ENCODE data around the gene RAPGEFL1. TPM values are rescaled to one million over a fixed set of nuclear protein-coding genes. Genes with fewer than 3 reads are reported as not detected.
"Not testable (repeated sequence)": the region's sequence is repeated elsewhere in the genome, so short reads cannot be mapped to it uniquely, and the experiment has no call there.

The RAPGEFL1 gene
- total RNA-seq, 2 donors from 2014 or later, result 14.2 to 25.1 TPM

GRCh38 chr17:40197550-40197949 is 20.3 kb downstream of the RAPGEFL1 start:
- Histone ChIP-seq H3K27ac (no peak overlapping the region), H3K36me3 (no peaks in the 10 kb centered on the region), H3K27me3 (replicated peaks; ENCODE audit: insufficient read depth) (no peaks in the 10 kb centered on the region), H3K4me1 (replicated peaks) (no peaks in the 10 kb centered on the region), H3K9me3 (no peaks in the 10 kb centered on the region), H3K4me3 (no peak overlapping the region)
- intact Hi-C loops (cut with DNase I), result no loop called here
- DNase-seq (ENCODE audit: low spot score), result no peak
- TF ChIP-seq POLR2A (IDR thresholded peaks at IDR 0.05) (no peak), POLR2AphosphoS5 (IDR thresholded peaks at IDR 0.05) (no peak)
- TF ChIP-seq, protein P1, sequence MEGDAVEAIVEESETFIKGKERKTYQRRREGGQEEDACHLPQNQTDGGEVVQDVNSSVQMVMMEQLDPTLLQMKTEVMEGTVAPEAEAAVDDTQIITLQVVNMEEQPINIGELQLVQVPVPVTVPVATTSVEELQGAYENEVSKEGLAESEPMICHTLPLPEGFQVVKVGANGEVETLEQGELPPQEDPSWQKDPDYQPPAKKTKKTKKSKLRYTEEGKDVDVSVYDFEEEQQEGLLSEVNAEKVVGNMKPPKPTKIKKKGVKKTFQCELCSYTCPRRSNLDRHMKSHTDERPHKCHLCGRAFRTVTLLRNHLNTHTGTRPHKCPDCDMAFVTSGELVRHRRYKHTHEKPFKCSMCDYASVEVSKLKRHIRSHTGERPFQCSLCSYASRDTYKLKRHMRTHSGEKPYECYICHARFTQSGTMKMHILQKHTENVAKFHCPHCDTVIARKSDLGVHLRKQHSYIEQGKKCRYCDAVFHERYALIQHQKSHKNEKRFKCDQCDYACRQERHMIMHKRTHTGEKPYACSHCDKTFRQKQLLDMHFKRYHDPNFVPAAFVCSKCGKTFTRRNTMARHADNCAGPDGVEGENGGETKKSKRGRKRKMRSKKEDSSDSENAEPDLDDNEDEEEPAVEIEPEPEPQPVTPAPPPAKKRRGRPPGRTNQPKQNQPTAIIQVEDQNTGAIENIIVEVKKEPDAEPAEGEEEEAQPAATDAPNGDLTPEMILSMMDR (IDR thresholded peaks at IDR 0.05), result no peak
- WGBS, result 80% methylated on average over 1 of the region's 1 CpG

- H3K27ac ChIP-seq; H3K27me3 ChIP-seq (replicated peaks; ENCODE audit: insufficient read depth); H3K4me1 ChIP-seq (replicated peaks); DNase-seq (ENCODE audit: low spot score); intact Hi-C loops (cut with DNase I); H3K4me3 ChIP-seq; H3K36me3 ChIP-seq; H3K9me3 ChIP-seq: not testable (repeated sequence)
- 68% methylated on average over 8 of the region's 8 CpGs for WGBS
These were observed 20.7 kb downstream of the RAPGEFL1 start for GRCh38 chr17:40197965-40198456.

DNA sequence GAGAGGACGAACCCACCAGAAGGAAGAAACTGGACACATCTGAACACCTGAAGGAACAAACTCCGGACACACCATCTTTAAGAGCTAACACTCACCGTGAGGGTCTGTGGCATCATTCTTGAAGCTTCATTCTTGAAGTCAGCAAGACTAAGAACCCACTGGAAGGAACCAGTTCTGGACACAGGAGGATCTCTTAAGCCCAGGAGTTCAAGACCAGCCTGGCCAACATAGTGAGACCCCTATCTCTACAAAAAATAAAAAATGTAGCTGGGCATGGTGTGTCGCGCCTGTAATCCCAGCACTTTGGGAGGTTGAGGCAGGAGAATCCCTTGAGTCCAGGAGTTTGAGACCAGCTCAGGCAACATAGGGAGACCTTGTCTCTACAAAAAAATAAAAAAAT is 21.3 kb downstream of the RAPGEFL1 start:
- Histone ChIP-seq H3K36me3 (no peaks in the 10 kb centered on the region), H3K4me1 (replicated peaks) (no peaks in the 10 kb centered on the region), H3K27ac (no peak overlapping the region), H3K9me3 (no peaks in the 10 kb centered on the region), H3K4me3 (no peak overlapping the region), H3K27me3 (replicated peaks; ENCODE audit: insufficient read depth) (no peaks in the 10 kb centered on the region)
- intact Hi-C loops (cut with DNase I), result no loop called here
- 86% methylated on average over 5 of the region's 5 CpGs for WGBS
- TF ChIP-seq POLR2AphosphoS5 (IDR thresholded peaks at IDR 0.05), result no peak
- TF ChIP-seq, protein P1 (IDR thresholded peaks at IDR 0.05), result no peak
- TF ChIP-seq POLR2A (IDR thresholded peaks at IDR 0.05), result no peak
- DNase-seq (ENCODE audit: low spot score), result no peak

DNA sequence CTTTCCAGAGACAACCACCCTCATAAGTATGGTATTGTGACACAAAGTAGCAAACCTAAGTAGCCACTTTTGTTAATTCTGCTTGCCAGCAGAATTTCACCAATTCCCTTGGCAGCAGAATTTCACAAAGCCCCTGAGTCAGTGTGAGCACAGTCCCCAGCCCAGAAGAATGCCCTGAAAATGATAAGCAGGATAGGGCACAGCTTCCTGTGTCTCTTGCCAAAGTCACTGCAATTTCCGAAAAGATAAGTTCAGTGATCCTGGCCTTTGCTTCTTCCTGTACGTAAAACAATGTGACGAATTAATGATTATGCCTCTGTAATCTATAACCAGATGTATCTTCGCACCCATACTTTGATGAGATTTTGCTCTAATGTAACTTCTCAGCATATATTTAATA is 25.9 kb downstream of the RAPGEFL1 start:
- intact Hi-C loops (cut with DNase I), result loop anchor here (2.0 to 5.0 kb wide), 2 partner anchors 88 to 154 kb away; no protein-coding TSS in a partner anchor
- H3K4me3 ChIP-seq, result no peak overlapping the region
- no peak for TF ChIP-seq POLR2A (IDR thresholded peaks at IDR 0.05)
- TF ChIP-seq, protein P1 (IDR thresholded peaks at IDR 0.05), result no peak
- TF ChIP-seq POLR2AphosphoS5 (IDR thresholded peaks at IDR 0.05), result no peak
- no peaks in the 10 kb centered on the region for H3K36me3 ChIP-seq
- 74% methylated on average over 4 of the region's 4 CpGs for WGBS
- no peak overlapping the region for H3K27ac ChIP-seq
- no peak for DNase-seq (ENCODE audit: low spot score)
- H3K27me3 ChIP-seq (replicated peaks; ENCODE audit: insufficient read depth), result no peaks in the 10 kb centered on the region
- H3K9me3 ChIP-seq, result no peaks in the 10 kb centered on the region
- H3K4me1 ChIP-seq (replicated peaks), result no peaks in the 10 kb centered on the region

- H3K27me3 ChIP-seq (replicated peaks; ENCODE audit: insufficient read depth); H3K36me3 ChIP-seq; intact Hi-C loops (cut with DNase I); H3K4me1 ChIP-seq (replicated peaks); DNase-seq (ENCODE audit: low spot score); H3K4me3 ChIP-seq; H3K27ac ChIP-seq; H3K9me3 ChIP-seq: not testable (repeated sequence)
- 89% methylated on average over 8 of the region's 8 CpGs for WGBS
These were observed 28.9 kb downstream of the RAPGEFL1 start for GRCh38 chr17:40206193-40206592.

DNA sequence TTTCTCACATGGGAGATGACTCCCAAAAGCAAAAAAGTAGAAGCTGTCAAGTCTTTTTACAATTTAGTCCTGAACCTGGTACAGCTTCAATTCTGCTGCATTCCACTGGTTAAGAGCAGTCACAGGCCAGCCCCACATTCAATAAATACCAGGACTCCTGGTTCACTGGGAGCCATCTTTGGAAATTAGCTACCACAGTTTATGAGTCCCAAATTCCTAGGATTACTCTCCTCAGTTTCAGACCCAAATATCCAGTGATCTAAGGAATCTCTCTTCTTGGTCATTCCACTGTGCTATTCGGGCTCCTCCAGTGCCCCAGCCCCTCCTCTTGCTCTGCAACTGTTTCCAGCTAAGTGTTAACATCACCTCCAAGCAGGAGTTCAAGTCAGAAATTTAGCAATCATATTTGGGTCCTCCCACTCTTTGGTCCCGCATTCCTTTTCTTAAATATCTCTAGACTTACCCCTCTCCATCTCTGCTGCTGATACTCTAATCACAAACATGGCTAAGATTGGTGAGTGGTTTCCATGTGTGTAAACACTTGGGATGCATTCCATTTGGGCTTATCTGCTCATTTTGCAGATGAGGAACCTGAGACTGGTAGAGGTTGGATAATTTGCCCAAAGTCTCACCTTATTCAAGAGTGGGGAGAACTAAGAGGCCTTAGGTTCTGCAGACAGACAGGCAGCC is 32.3 kb downstream of the RAPGEFL1 start:
- TF ChIP-seq POLR2AphosphoS5 (IDR thresholded peaks at IDR 0.05), result no peak
- TF ChIP-seq, protein P1 (IDR thresholded peaks at IDR 0.05), result no peak
- TF ChIP-seq POLR2A (IDR thresholded peaks at IDR 0.05), result no peak
- H3K27ac ChIP-seq, result no peak overlapping the region
- intact Hi-C loops (cut with DNase I), result no loop called here

DNA sequence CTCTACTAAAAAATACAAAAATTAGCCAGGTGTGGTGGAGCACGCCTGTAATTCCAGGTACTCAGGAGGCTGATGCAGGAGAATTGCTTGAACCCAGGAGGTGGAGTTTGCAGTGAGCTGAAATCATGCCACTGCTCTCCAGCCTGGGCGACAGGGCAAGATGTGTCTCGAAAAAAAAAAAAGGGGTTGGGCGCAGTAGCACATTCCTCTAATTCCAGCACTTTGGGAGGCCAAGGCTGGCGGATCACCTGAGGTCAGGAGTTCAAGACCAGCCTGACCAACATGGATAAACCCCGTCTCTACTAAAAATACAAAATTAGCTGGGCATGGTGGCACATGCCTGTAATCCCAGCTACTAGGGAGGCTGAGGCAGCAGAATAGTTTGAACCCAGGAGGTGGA is 36.6 kb downstream of the RAPGEFL1 start:
- H3K4me1 ChIP-seq (replicated peaks); DNase-seq (ENCODE audit: low spot score); H3K4me3 ChIP-seq; H3K27ac ChIP-seq; H3K36me3 ChIP-seq; H3K9me3 ChIP-seq; H3K27me3 ChIP-seq (replicated peaks; ENCODE audit: insufficient read depth); intact Hi-C loops (cut with DNase I): not testable (repeated sequence)
- 70% methylated on average over 6 of the region's 6 CpGs for WGBS

More for the DNA sequence above, 32.3 kb downstream of the RAPGEFL1 start:
- Histone ChIP-seq H3K4me1 (replicated peaks) (no peaks in the 10 kb centered on the region), H3K36me3 (no peaks in the 10 kb centered on the region), H3K27me3 (replicated peaks; ENCODE audit: insufficient read depth) (no peaks in the 10 kb centered on the region), H3K4me3 (no peak overlapping the region), H3K9me3 (no peaks in the 10 kb centered on the region)
- no peak for DNase-seq (ENCODE audit: low spot score)
- WGBS, result 64% methylated on average over 2 of the region's 2 CpGs
